DOHH2 (cell line): ENCODE measurements around the gene PRCC.
A peak's percentile ranks its signal among the peaks of the same experiment; 100 is the strongest.

Experiments
- H3F3A ChIP-seq: fragments of 200-600 bp; sonication (generic), shearing (Covaris generic); 2 replicates; pipeline ENCODE4 v1.6.0; 2016; ENCODE audit warnings: antibody characterized with exemption, mild to moderate bottlenecking; ENCODE audit not compliant: control insufficient read depth, insufficient read depth
- H3K27ac ChIP-seq: fragments of 200-600 bp; sonication (generic); 2 replicates; pipeline ENCODE4 v1.5.1; 2014; ENCODE audit warnings: low read depth, mild to moderate bottlenecking, low read length, moderate library complexity
- H3K27me3 ChIP-seq: fragments of 200-600 bp; sonication (generic); 2 replicates; pipeline ENCODE4 v1.6.1; 2014; ENCODE audit warnings: mild to moderate bottlenecking, low read length, mixed read lengths; ENCODE audit not compliant: control insufficient read depth
- H3K36me3 ChIP-seq: fragments of 200-600 bp; sonication (generic); 2 replicates; pipeline ENCODE4 v1.6.1; 2014; ENCODE audit warnings: mild to moderate bottlenecking, low read length, moderate library complexity, mixed read lengths; ENCODE audit not compliant: control insufficient read depth
- H3K4me1 ChIP-seq: fragments of 200-600 bp; sonication (generic); 2 replicates; pipeline ENCODE4 v1.6.1; 2014; ENCODE audit warnings: mild to moderate bottlenecking, low read length, mixed read lengths; ENCODE audit not compliant: control insufficient read depth
- H3K4me2 ChIP-seq: fragments of 200-600 bp; sonication (generic); 2 replicates; pipeline ENCODE4 v1.6.0; 2014; ENCODE audit warnings: mild to moderate bottlenecking, low read length, moderate library complexity
- H3K4me3 ChIP-seq: fragments of 200-600 bp; sonication (generic); 2 replicates; pipeline ENCODE4 v1.5.1; 2014; ENCODE audit warnings: mild to moderate bottlenecking, low read length, mixed read lengths
- H3K79me2 ChIP-seq: fragments of 200-600 bp; sonication (generic); 2 replicates; pipeline ENCODE4 v1.6.1; 2014; ENCODE audit warnings: mild to moderate bottlenecking, low read length, mixed read lengths; ENCODE audit not compliant: control insufficient read depth
- H3K9me2 ChIP-seq: fragments of 200-600 bp; sonication (generic); replicated peaks from 2 replicates; pipeline ENCODE4 v1.6.1; 2014; ENCODE audit warnings: mild to moderate bottlenecking, low read length, mixed read lengths; ENCODE audit not compliant: control insufficient read depth
- H3K9me3 ChIP-seq: fragments of 200-600 bp; sonication (generic); 2 replicates; pipeline ENCODE4 v1.6.1; 2014; ENCODE audit warnings: antibody characterized with exemption, low read length, mixed read lengths; ENCODE audit not compliant: control insufficient read depth, insufficient read depth
- H4K20me1 ChIP-seq: fragments of 200-600 bp; sonication (generic); 2 replicates; pipeline ENCODE4 v1.6.0; 2014; ENCODE audit warnings: low read depth, mild to moderate bottlenecking, antibody characterized with exemption, low read length, moderate library complexity; ENCODE audit not compliant: control insufficient read depth, insufficient read depth
- EZH2phosphoT487 ChIP-seq: fragments of 200-600 bp; sonication (generic); IDR thresholded peaks from 2 replicates; pipeline ENCODE4 v1.6.1; 2017; ENCODE audit warnings: borderline replicate concordance, mild to moderate bottlenecking, antibody characterized with exemption, low read length, moderate library complexity, mixed read lengths
- TF ChIP-seq, protein P1 (sequence below): fragments of 200-600 bp; sonication (generic); IDR thresholded peaks from one replicate; pipeline ENCODE4 v1.5.1; 2014; ENCODE audit warnings: antibody characterized with exemption, mild to moderate bottlenecking, low read depth, low read length; ENCODE audit not compliant: poor library complexity, severe bottlenecking

PRCC gene

DNA sequence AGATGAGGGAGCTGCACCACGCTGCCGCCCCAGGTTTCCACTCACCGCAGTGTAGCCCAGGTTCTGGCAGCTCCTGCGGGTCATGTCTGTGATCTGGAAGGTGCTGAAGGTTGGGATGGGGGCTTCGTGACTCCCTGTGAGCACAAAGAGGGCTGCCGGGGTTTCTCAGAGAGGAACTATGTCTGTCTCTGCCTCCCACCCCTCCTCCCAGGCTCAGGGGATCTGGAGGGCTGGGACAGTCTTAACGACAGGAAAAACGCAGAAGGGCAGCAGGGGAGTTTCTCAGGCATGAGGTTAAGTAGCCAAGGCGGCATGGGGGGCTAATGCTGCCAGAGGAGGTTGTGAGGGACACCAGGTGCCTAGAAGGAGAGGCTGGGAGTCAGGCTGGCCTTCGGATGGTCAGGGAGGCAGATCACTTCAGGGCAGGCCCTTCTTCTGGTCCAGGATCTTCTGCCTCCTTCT, 48.7 kb downstream of the PRCC start:
- no peak overlapping the region for H3K27ac ChIP-seq
- TF ChIP-seq, protein P1, sequence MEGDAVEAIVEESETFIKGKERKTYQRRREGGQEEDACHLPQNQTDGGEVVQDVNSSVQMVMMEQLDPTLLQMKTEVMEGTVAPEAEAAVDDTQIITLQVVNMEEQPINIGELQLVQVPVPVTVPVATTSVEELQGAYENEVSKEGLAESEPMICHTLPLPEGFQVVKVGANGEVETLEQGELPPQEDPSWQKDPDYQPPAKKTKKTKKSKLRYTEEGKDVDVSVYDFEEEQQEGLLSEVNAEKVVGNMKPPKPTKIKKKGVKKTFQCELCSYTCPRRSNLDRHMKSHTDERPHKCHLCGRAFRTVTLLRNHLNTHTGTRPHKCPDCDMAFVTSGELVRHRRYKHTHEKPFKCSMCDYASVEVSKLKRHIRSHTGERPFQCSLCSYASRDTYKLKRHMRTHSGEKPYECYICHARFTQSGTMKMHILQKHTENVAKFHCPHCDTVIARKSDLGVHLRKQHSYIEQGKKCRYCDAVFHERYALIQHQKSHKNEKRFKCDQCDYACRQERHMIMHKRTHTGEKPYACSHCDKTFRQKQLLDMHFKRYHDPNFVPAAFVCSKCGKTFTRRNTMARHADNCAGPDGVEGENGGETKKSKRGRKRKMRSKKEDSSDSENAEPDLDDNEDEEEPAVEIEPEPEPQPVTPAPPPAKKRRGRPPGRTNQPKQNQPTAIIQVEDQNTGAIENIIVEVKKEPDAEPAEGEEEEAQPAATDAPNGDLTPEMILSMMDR = no peak
- no peak for TF ChIP-seq EZH2phosphoT487
- no peaks in the 10 kb centered on the region for H3K79me2 ChIP-seq
- H3F3A ChIP-seq = peaks cover 5% of the 10 kb centered on the region
- H3K27me3 ChIP-seq = peaks cover 2% of the 10 kb centered on the region
- H3K4me2 ChIP-seq = peak overlapping the region; percentile 75
- H3K4me1 ChIP-seq = peaks cover 27% of the 10 kb centered on the region
- H4K20me1 ChIP-seq = no peaks in the 10 kb centered on the region
- H3K4me3 ChIP-seq = peak overlapping the region; percentile 61
- no peaks in the 10 kb centered on the region for H3K9me3 ChIP-seq
- no peaks in the 10 kb centered on the region for H3K36me3 ChIP-seq
- H3K9me2 ChIP-seq = no peaks in the 10 kb centered on the region

DNA sequence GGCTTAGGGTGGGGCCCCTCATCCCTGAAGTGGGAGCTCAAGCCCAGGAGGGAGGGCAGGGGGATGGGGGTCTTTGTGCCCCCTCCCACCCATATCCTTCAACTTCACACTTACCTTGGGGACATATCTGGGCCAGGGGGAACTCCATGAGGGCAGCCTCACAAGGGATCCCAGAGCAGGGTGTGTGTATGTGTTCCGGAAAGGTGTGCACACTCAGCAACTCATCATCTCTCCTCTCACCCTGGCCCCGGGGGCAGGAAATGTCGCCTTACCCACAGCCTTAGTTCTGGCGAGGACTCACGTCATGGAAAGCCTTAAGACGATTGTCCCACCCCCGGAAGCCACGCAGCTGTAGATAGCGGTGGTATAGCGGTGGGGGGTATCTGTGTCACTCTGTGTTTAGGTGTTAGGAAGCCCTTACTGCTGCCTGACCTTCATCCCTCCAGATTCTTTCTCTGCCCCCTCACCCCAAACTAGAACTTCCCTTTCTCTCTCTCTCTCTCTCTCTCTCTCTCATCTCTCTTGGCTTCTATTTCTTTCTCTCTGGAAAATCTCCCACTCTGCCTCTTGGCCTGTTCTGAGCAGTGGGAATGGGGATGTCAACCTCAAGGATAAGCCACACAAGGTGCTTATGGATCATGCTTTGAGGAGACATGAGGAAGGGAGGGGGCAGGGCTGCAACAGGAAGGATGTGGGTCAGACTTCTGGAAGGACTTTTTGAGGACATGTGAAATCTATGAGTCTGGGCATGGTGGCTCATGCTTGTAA, 49.4 kb downstream of the PRCC start, which contains the start of gene SH2D2A:
Gene SH2D2A, minus strand, starts transcription at position 288 of the 768 bp plus-strand sequence. Its CDS starts 140 bp downstream, at position 148.
- peak within 1 kb of the TSS; percentile 75 for H3K4me2 ChIP-seq
- H3K27ac ChIP-seq = peak within 1 kb of the TSS; percentile 39
- H3K79me2 ChIP-seq = no peaks in the 10 kb centered on the region
- H3K9me2 ChIP-seq = no peaks in the 10 kb centered on the region
- H3K9me3 ChIP-seq = no peaks in the 10 kb centered on the region
- H3F3A ChIP-seq = peaks cover 5% of the 10 kb centered on the region
- peak within 1 kb of the TSS; percentile 61 for H3K4me3 ChIP-seq
- peaks cover 10% of the 10 kb centered on the region for H3K27me3 ChIP-seq
- no peak for TF ChIP-seq EZH2phosphoT487
- TF ChIP-seq, protein P1 = no peak
- H3K4me1 ChIP-seq = peaks cover 27% of the 10 kb centered on the region
- no peaks in the 10 kb centered on the region for H4K20me1 ChIP-seq
- no peaks in the 10 kb centered on the region for H3K36me3 ChIP-seq

DNA sequence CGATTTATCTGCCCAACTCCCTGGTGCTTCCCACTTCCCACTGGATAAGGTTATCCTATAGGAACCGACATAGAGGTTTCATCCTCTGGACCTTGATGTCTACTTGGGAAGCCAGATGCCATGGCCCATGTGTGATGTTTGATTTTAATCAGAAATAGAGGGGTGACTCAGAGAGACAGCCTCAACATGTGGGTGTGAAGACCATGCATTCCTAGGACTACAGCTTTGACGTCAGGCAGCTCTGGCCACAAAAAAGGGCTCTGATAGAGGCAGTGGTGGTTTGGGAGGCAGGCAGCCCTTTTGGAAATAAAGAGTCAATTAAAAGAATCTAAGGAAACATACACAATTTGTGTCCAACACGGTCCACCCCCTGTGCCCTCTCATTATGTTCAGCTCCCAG, 54.5 kb downstream of the PRCC start:
- H3K79me2 ChIP-seq = no peaks in the 10 kb centered on the region
- H3K27me3 ChIP-seq = peaks cover 37% of the 10 kb centered on the region
- H3K9me2 ChIP-seq = no peaks in the 10 kb centered on the region
- no peaks in the 10 kb centered on the region for H3K9me3 ChIP-seq
- no peaks in the 10 kb centered on the region for H4K20me1 ChIP-seq
- H3F3A ChIP-seq = peaks cover 5% of the 10 kb centered on the region
- no peak overlapping the region for H3K27ac ChIP-seq
- no peak overlapping the region for H3K4me2 ChIP-seq
- H3K36me3 ChIP-seq = no peaks in the 10 kb centered on the region
- peaks cover 4% of the 10 kb centered on the region for H3K4me1 ChIP-seq
- no peak for TF ChIP-seq EZH2phosphoT487
- TF ChIP-seq, protein P1 = no peak
- no peak overlapping the region for H3K4me3 ChIP-seq
